ENCODE measurements around the gene KLHL18.
A peak's percentile ranks its signal among the peaks of the same experiment; 100 is the strongest.
"Not testable (repeated sequence)": the region's sequence is repeated elsewhere in the genome, so short reads cannot be mapped to it uniquely, and the experiment has no call there.

KLHL18 gene

DNA sequence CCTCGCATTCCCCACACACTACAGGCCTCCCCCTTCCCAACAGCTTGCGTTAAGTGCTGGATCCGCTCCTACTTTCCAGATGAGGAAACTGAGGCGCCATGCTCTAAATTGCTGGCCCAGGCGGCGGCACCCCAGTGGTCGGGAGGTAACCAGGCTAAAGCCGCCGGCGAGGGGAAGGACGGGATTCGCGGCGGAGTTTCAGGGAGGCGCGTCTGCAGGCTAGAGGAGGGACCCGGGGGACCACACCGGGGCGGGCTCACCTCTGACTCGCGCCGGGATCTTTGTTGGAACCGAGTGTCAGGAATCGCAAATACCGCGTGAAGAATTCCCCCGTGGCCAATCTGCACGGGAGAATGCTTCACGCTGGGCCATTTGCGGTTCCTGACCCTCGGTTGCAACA, 73.5 kb downstream of the KLHL18 start:
- no peaks in the 10 kb centered on the region for H3K4me1 ChIP-seq (ENCODE audit: insufficient read depth, low read length, severe bottlenecking)
- TF ChIP-seq EZH2 (IDR thresholded peaks at IDR 0.05; ENCODE audit: borderline replicate concordance, low read length) (no peak), CTCF (IDR thresholded peaks at IDR 0.05; ENCODE audit: low read length) (no peak)
- no peaks in the 10 kb centered on the region; the same call in 1 of the 2 replicates for H3K36me3 ChIP-seq (ENCODE audit: insufficient read depth, low read length)
- no peaks in the 10 kb centered on the region for H4K20me1 ChIP-seq (ENCODE audit: insufficient read depth, low read length)
- no peaks in the 10 kb centered on the region for H3F3A ChIP-seq (ENCODE audit: insufficient read depth, low read length)
- no peak overlapping the region for H3K4me2 ChIP-seq (ENCODE audit: low read length)
- H3K9ac ChIP-seq (ENCODE audit: low read length), result no peak overlapping the region
- H3K79me2 ChIP-seq (ENCODE audit: insufficient read depth, low read length), result no peaks in the 10 kb centered on the region
- no peaks in the 10 kb centered on the region for H3K9me2 ChIP-seq (ENCODE audit: low read depth, low read length)
- peaks cover 8% of the 10 kb centered on the region; the same call in 1 of the 2 replicates for H3K9me3 ChIP-seq (ENCODE audit: low read length)
- no peaks in the 10 kb centered on the region for H3K27me3 ChIP-seq (ENCODE audit: insufficient read depth, low read length)
- H2AFZ ChIP-seq (ENCODE audit: low read length), result no peak overlapping the region
- no peak overlapping the region for H3K4me3 ChIP-seq (ENCODE audit: low read depth, low read length, poor library complexity, severe bottlenecking)
- no peak overlapping the region for H3K27ac ChIP-seq (ENCODE audit: low read depth, low read length, poor library complexity, severe bottlenecking)

DNA sequence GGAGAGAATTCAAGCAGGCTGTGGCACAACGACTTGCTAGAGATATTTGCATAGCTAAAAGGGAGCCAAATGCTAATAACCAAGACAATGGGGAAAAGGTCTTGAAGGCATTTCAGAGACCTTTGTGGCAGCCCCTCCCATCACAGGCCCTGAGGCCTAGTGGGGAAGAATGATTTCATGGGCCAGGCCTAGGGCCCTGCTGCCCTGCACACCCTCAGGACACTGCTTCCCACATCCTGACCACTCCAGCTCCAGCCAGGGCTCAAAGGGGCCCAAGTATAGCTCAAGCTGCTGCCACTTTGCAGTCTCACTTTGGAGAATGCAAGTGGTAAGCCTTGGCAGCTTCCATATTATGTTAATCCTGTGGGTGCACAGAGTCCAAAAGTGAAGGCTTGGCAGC, 76.6 kb downstream of the KLHL18 start:
- no peak overlapping the region for H3K4me3 ChIP-seq (ENCODE audit: low read depth, low read length, poor library complexity, severe bottlenecking)

GRCh38 chr3:47360110-47360517, 77.4 kb downstream of the KLHL18 start:
- H4K20me1 ChIP-seq (ENCODE audit: insufficient read depth, low read length); H3K9me2 ChIP-seq (ENCODE audit: low read depth, low read length); H2AFZ ChIP-seq (ENCODE audit: low read length); H3K4me2 ChIP-seq (ENCODE audit: low read length); H3K79me2 ChIP-seq (ENCODE audit: insufficient read depth, low read length); H3K27ac ChIP-seq (ENCODE audit: low read depth, low read length, poor library complexity, severe bottlenecking); H3K27me3 ChIP-seq (ENCODE audit: insufficient read depth, low read length); H3K4me1 ChIP-seq (ENCODE audit: insufficient read depth, low read length, severe bottlenecking); H3F3A ChIP-seq (ENCODE audit: insufficient read depth, low read length); H3K36me3 ChIP-seq (ENCODE audit: insufficient read depth, low read length); H3K9me3 ChIP-seq (ENCODE audit: low read length); H3K4me3 ChIP-seq (ENCODE audit: low read depth, low read length, poor library complexity, severe bottlenecking); H3K9ac ChIP-seq (ENCODE audit: low read length): not testable (repeated sequence)

More for the DNA sequence above, 76.6 kb downstream of the KLHL18 start:
- TF ChIP-seq CTCF (IDR thresholded peaks at IDR 0.05; ENCODE audit: low read length) (no peak), EZH2 (IDR thresholded peaks at IDR 0.05; ENCODE audit: borderline replicate concordance, low read length) (no peak)
- no peak overlapping the region for H2AFZ ChIP-seq (ENCODE audit: low read length)
- H4K20me1 ChIP-seq (ENCODE audit: insufficient read depth, low read length), result no peaks in the 10 kb centered on the region
- no peak overlapping the region for H3K27ac ChIP-seq (ENCODE audit: low read depth, low read length, poor library complexity, severe bottlenecking)
- H3F3A ChIP-seq (ENCODE audit: insufficient read depth, low read length), result no peaks in the 10 kb centered on the region
- H3K9me2 ChIP-seq (ENCODE audit: low read depth, low read length), result no peaks in the 10 kb centered on the region
- no peak overlapping the region for H3K4me2 ChIP-seq (ENCODE audit: low read length)
- H3K9ac ChIP-seq (ENCODE audit: low read length), result no peak overlapping the region
- H3K36me3 ChIP-seq (ENCODE audit: insufficient read depth, low read length), result no peaks in the 10 kb centered on the region; the same call in 1 of the 2 replicates
- no peaks in the 10 kb centered on the region for H3K27me3 ChIP-seq (ENCODE audit: insufficient read depth, low read length)
- no peaks in the 10 kb centered on the region for H3K79me2 ChIP-seq (ENCODE audit: insufficient read depth, low read length)
- peaks cover 8% of the 10 kb centered on the region; the same call in 1 of the 2 replicates for H3K9me3 ChIP-seq (ENCODE audit: low read length)
- peaks cover 8% of the 10 kb centered on the region for H3K4me1 ChIP-seq (ENCODE audit: insufficient read depth, low read length, severe bottlenecking)

DNA sequence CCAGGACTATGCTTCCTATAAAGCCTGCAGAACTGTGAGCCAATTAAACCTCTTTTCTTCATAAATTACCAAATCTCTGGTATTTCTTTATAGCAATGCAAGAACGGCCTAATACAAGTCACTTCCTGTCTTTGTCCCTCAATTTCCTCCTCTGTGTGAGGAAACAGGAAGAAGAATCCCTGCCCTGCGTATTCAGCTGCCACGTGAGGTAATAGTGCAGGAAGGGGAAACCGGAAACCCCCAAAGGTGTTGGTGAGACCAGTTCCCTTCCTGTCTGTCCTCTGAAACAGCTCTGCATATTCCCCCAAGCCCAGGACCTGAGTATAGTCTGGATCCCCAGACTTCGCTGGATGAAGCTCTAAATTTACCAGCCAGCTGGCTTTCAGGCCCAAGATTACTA, 80.0 kb downstream of the KLHL18 start:
- no peak overlapping the region for H3K27ac ChIP-seq (ENCODE audit: low read depth, low read length, poor library complexity, severe bottlenecking)
- no peak overlapping the region for H3K4me2 ChIP-seq (ENCODE audit: low read length)
- no peaks in the 10 kb centered on the region for H3F3A ChIP-seq (ENCODE audit: insufficient read depth, low read length)

More for the DNA sequence above, 80.0 kb downstream of the KLHL18 start:
- Histone ChIP-seq H3K4me1 (ENCODE audit: insufficient read depth, low read length, severe bottlenecking) (peaks cover 8% of the 10 kb centered on the region), H3K79me2 (ENCODE audit: insufficient read depth, low read length) (no peaks in the 10 kb centered on the region), H3K4me3 (ENCODE audit: low read depth, low read length, poor library complexity, severe bottlenecking) (no peak overlapping the region), H2AFZ (ENCODE audit: low read length) (peak overlapping the region; percentile 92), H3K27me3 (ENCODE audit: insufficient read depth, low read length) (no peaks in the 10 kb centered on the region), H3K36me3 (ENCODE audit: insufficient read depth, low read length) (no peaks in the 10 kb centered on the region; the same call in 1 of the 2 replicates), H3K9me2 (ENCODE audit: low read depth, low read length) (no peaks in the 10 kb centered on the region), H4K20me1 (ENCODE audit: insufficient read depth, low read length) (no peaks in the 10 kb centered on the region), H3K9ac (ENCODE audit: low read length) (no peak overlapping the region), H3K9me3 (ENCODE audit: low read length) (peaks cover 7% of the 10 kb centered on the region; the same call in 1 of the 2 replicates)
- no peak for TF ChIP-seq EZH2 (IDR thresholded peaks at IDR 0.05; ENCODE audit: borderline replicate concordance, low read length)
- no peak for TF ChIP-seq CTCF (IDR thresholded peaks at IDR 0.05; ENCODE audit: low read length)
